HEK293 (cell line): Measurements from ENCODE around the gene RPS6KA2.
A peak's percentile ranks its signal among the peaks of the same experiment; 100 is the strongest.

ENCODE experiments used
- CTCF ChIA-PET: fragments of 350-600 bp; formaldehyde crosslinking; extraction: SDS; loops from one replicate; lab custom pipeline; 2021; ENCODE audit warnings: antibody characterized with exemption; lab: Yijun Ruan, JAX
- POLR2A ChIA-PET: fragments of 300-600 bp; formaldehyde crosslinking; extraction: SDS; loops from one replicate; lab custom pipeline; 2020; ENCODE audit warnings: antibody characterized with exemption, inconsistent platforms; lab: Yijun Ruan, JAX
- H3K27ac ChIP-seq: fragments of 200-500 bp; sonication (Bioruptor generic); 2 replicates; pipeline ENCODE4 v1.5.1; 2014; ENCODE audit warnings: low read depth, low read length, control low read depth, inconsistent platforms; ENCODE audit errors: extremely low read depth
- H3K36me3 ChIP-seq, 2 experiments: fragments of 200-500 bp in 1 of 2; sonication (Bioruptor generic) in 1 of 2; 1 replicate in 1 of 2; 2 replicates in 1 of 2; pipeline ENCODE4 v1.5.1; 2014 to 2017; ENCODE audit warnings: inconsistent platforms in 2 of 2, low read length in 2 of 2; ENCODE audit not compliant: control insufficient read depth in 2 of 2, insufficient read depth in 1 of 2
- H3K4me1 ChIP-seq: fragments of 200-500 bp; sonication (Bioruptor generic); 2 replicates; pipeline ENCODE4 v1.5.1; 2014; ENCODE audit warnings: mild to moderate bottlenecking, low read length, inconsistent platforms; ENCODE audit not compliant: control insufficient read depth, insufficient read depth
- H3K4me3 ChIP-seq: 2 replicates; pipeline ENCODE4 v1.5.1; 2011; ENCODE audit warnings: low read depth, mild to moderate bottlenecking, control low read depth, low read length, moderate library complexity
- H3K9me3 ChIP-seq: fragments of 200-500 bp; sonication (Bioruptor generic); 2 replicates; pipeline ENCODE4 v1.5.1; 2014; ENCODE audit warnings: low read depth, low read length, inconsistent platforms; ENCODE audit not compliant: control insufficient read depth, insufficient read depth
- GFI1B ChIP-seq: fragments of 450-650 bp; formaldehyde crosslinking; IDR thresholded peaks from 2 replicates; pipeline ENCODE4 v1.5.1; 2016; ENCODE audit warnings: missing biosample characterization, missing genetic modification characterization
- PRDM6 ChIP-seq: fragments of 450-650 bp; formaldehyde crosslinking; IDR thresholded peaks from 2 replicates; pipeline ENCODE4 v1.5.1; 2017; ENCODE audit warnings: missing biosample characterization, missing genetic modification characterization
- SCRT2 ChIP-seq: fragments of 450-650 bp; formaldehyde crosslinking; IDR thresholded peaks from 2 replicates; pipeline ENCODE4 v1.5.1; 2016; ENCODE audit warnings: missing biosample characterization, missing genetic modification characterization
- SP7 ChIP-seq: fragments of 450-650 bp; formaldehyde crosslinking; IDR thresholded peaks from 2 replicates; pipeline ENCODE4 v1.5.1; 2016; ENCODE audit warnings: missing biosample characterization, missing genetic modification characterization
- ZBTB21 ChIP-seq: fragments of 450-650 bp; formaldehyde crosslinking; IDR thresholded peaks from 2 replicates; pipeline ENCODE4 v1.5.1; 2017; ENCODE audit warnings: missing biosample characterization, missing genetic modification characterization
- ZFP3 ChIP-seq: fragments of 450-650 bp; formaldehyde crosslinking; IDR thresholded peaks from 2 replicates; pipeline ENCODE4 v1.5.1; 2016; ENCODE audit warnings: low read depth, missing biosample characterization, missing genetic modification characterization
- ZIC2 ChIP-seq: fragments of 450-650 bp; formaldehyde crosslinking; IDR thresholded peaks from 2 replicates; pipeline ENCODE4 v1.5.1; 2016; ENCODE audit warnings: missing biosample characterization, missing genetic modification characterization
- ZNF114 ChIP-seq: fragments of 450-650 bp; formaldehyde crosslinking; IDR thresholded peaks from 2 replicates; pipeline ENCODE4 v1.5.0; 2017; ENCODE audit warnings: missing biosample characterization, missing genetic modification characterization
- ZNF140 ChIP-seq: fragments of 450-650 bp; formaldehyde crosslinking; IDR thresholded peaks from 2 replicates; pipeline ENCODE4 v1.5.1; 2016; ENCODE audit warnings: missing biosample characterization, missing genetic modification characterization
- ZNF24 ChIP-seq: fragments of 450-650 bp; formaldehyde crosslinking; IDR thresholded peaks from 2 replicates; pipeline ENCODE4 v1.5.1; 2016; ENCODE audit warnings: missing biosample characterization, missing genetic modification characterization
- ZNF426 ChIP-seq: fragments of 450-650 bp; formaldehyde crosslinking; IDR thresholded peaks from 2 replicates; pipeline ENCODE4 v1.5.1; 2017; ENCODE audit warnings: missing biosample characterization, missing genetic modification characterization, mild to moderate bottlenecking, inconsistent platforms, moderate library complexity
- ZNF473 ChIP-seq: fragments of 450-650 bp; formaldehyde crosslinking; IDR thresholded peaks from 2 replicates; pipeline ENCODE4 v1.5.1; 2017; ENCODE audit warnings: missing biosample characterization, missing genetic modification characterization
- ZNF571 ChIP-seq: fragments of 450-650 bp; formaldehyde crosslinking; IDR thresholded peaks from 2 replicates; pipeline ENCODE4 v1.5.0; 2017; ENCODE audit warnings: missing biosample characterization, missing genetic modification characterization
- ZNF629 ChIP-seq: fragments of 450-650 bp; formaldehyde crosslinking; IDR thresholded peaks from 2 replicates; pipeline ENCODE4 v1.5.1; 2017; ENCODE audit warnings: missing biosample characterization, missing genetic modification characterization
- ZNF837 ChIP-seq: fragments of 450-650 bp; formaldehyde crosslinking; IDR thresholded peaks from 2 replicates; pipeline ENCODE4 v1.5.1; 2016; ENCODE audit warnings: missing biosample characterization, missing genetic modification characterization
- TF ChIP-seq, protein P1 (sequence below): fragments of 450-650 bp; formaldehyde crosslinking; IDR thresholded peaks from 2 replicates; pipeline ENCODE4 v1.5.1; 2016; ENCODE audit warnings: missing biosample characterization, missing genetic modification characterization, low read depth
- TF ChIP-seq, protein P2 (sequence below): fragments of 450-650 bp; IDR thresholded peaks from 2 replicates; pipeline ENCODE4 v1.5.1; 2018; ENCODE audit warnings: missing biosample characterization, mild to moderate bottlenecking, missing genetic modification characterization

Gene RPS6KA2

GRCh38 chr6:166572370-166573261, 54.4 kb downstream of the RPS6KA2 start:
- ChIA-PET POLR2A (no interaction called here), CTCF (interaction anchor here (0.6 kb wide), 2 partner anchors 7 to 18 kb away, joined by 3 to 4 read pairs; no protein-coding TSS in a partner anchor)
- peaks cover 8% of the 10 kb centered on the region for H3K4me1 ChIP-seq
- H3K27ac ChIP-seq: no peak overlapping the region
- H3K36me3 ChIP-seq: no peaks in the 10 kb centered on the region
- H3K4me3 ChIP-seq: no peak overlapping the region
- no peak for TF ChIP-seq GFI1B
- peak; percentile 46; the same call in 1 of the 2 replicates for TF ChIP-seq PRDM6
- TF ChIP-seq ZNF24: no peak
- TF ChIP-seq ZNF837 (tag by site-specific recombination): no peak
- TF ChIP-seq ZNF629 (tag by site-specific recombination): 0 out of 2 replicates have a peak, but pooled peaks have one; percentile 38
- TF ChIP-seq SCRT2 (tag by site-specific recombination): peak; percentile 95
- no peak for TF ChIP-seq ZFP3 (tag by site-specific recombination)
- TF ChIP-seq ZNF473 (tag by site-specific recombination): no peak
- peak; percentile 29; the same call in 1 of the 2 replicates for TF ChIP-seq ZBTB21 (tag by site-specific recombination)
- TF ChIP-seq, protein P1, sequence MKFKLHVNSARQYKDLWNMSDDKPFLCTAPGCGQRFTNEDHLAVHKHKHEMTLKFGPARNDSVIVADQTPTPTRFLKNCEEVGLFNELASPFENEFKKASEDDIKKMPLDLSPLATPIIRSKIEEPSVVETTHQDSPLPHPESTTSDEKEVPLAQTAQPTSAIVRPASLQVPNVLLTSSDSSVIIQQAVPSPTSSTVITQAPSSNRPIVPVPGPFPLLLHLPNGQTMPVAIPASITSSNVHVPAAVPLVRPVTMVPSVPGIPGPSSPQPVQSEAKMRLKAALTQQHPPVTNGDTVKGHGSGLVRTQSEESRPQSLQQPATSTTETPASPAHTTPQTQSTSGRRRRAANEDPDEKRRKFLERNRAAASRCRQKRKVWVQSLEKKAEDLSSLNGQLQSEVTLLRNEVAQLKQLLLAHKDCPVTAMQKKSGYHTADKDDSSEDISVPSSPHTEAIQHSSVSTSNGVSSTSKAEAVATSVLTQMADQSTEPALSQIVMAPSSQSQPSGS: peak; percentile 54; the same call in 1 of the 2 replicates
- TF ChIP-seq, all 188 proteins: peak for 5
- no peaks in the 10 kb centered on the region for H3K9me3 ChIP-seq

GRCh38 chr6:166570929-166571713, 55.9 kb downstream of the RPS6KA2 start:
- CTCF ChIA-PET: interaction anchor here (0.6 kb wide), 1 partner anchor 9 kb away, joined by 3 read pairs; no protein-coding TSS in a partner anchor
- TF ChIP-seq ZNF571: no peak
- TF ChIP-seq ZNF426 (tag by site-specific recombination): no peak
- TF ChIP-seq ZNF140 (tag by site-specific recombination): no peak
- TF ChIP-seq, protein P2, sequence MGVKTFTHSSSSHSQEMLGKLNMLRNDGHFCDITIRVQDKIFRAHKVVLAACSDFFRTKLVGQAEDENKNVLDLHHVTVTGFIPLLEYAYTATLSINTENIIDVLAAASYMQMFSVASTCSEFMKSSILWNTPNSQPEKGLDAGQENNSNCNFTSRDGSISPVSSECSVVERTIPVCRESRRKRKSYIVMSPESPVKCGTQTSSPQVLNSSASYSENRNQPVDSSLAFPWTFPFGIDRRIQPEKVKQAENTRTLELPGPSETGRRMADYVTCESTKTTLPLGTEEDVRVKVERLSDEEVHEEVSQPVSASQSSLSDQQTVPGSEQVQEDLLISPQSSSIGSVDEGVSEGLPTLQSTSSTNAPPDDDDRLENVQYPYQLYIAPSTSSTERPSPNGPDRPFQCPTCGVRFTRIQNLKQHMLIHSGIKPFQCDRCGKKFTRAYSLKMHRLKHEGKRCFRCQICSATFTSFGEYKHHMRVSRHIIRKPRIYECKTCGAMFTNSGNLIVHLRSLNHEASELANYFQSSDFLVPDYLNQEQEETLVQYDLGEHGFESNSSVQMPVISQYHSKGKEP (tag by site-specific recombination): peak; percentile 36; the same call in 1 of the 2 replicates
- no peak for TF ChIP-seq SP7 (tag by site-specific recombination)
- peak; percentile 11; the same call in 1 of the 2 replicates for TF ChIP-seq ZIC2 (tag by site-specific recombination)
- TF ChIP-seq ZNF114 (tag by site-specific recombination): no peak
- Histone ChIP-seq H3K4me3 (no peak overlapping the region), H3K4me1 (peaks cover 8% of the 10 kb centered on the region), H3K36me3 (no peaks in the 10 kb centered on the region), H3K27ac (no peak overlapping the region), H3K9me3 (no peaks in the 10 kb centered on the region)
- POLR2A ChIA-PET: no interaction called here
